Measurements from ENCODE around the gene ZNF578.
"Not testable (repeated sequence)": the region's sequence is repeated elsewhere in the genome, so short reads cannot be mapped to it uniquely, and the experiment has no call there.

DNA sequence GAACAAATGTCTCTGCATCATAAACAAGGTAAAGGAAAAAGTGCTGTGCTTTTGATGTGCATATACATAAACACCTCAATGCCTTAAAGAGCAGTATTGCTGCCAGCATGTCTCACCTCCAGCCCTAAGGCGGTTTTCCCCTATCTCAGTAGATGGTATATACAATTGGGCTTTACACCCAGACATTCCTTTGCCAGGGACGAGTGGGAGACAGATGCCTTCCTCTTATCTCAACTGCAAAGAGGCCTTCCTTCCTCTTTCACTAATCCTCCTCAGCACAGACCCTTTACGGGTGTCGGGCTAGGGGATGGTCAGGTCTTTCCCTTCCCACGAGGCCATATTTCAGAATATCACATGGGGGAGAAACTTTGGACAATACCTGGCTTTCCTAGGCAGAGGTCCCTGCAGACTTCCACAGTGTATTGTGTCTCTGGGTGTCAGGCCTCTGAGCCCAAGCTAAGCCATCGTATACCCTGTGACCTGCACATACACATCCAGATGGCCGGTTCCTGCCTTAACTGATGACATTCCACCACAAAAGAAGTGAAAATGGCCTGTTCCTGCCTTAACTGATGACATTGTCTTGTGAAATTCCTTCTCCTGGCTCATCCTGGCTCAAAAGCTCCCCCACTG, 30.9 kb downstream of the ZNF578 start:
- TF ChIP-seq, protein P1, sequence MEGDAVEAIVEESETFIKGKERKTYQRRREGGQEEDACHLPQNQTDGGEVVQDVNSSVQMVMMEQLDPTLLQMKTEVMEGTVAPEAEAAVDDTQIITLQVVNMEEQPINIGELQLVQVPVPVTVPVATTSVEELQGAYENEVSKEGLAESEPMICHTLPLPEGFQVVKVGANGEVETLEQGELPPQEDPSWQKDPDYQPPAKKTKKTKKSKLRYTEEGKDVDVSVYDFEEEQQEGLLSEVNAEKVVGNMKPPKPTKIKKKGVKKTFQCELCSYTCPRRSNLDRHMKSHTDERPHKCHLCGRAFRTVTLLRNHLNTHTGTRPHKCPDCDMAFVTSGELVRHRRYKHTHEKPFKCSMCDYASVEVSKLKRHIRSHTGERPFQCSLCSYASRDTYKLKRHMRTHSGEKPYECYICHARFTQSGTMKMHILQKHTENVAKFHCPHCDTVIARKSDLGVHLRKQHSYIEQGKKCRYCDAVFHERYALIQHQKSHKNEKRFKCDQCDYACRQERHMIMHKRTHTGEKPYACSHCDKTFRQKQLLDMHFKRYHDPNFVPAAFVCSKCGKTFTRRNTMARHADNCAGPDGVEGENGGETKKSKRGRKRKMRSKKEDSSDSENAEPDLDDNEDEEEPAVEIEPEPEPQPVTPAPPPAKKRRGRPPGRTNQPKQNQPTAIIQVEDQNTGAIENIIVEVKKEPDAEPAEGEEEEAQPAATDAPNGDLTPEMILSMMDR (IDR thresholded peaks at IDR 0.05): not testable (repeated sequence)
- not testable (repeated sequence) for TF ChIP-seq POLR2A, EP300 (IDR thresholded peaks at IDR 0.05)

All from upper lobe of left lung (tissue), 4 donors.